Neural cell (in vitro differentiated cells): ENCODE data around the gene TIPARP. TPM values are rescaled to one million over a fixed set of nuclear protein-coding genes. Genes with fewer than 3 reads are reported as not detected.
"Not testable (repeated sequence)": the region's sequence is repeated elsewhere in the genome, so short reads cannot be mapped to it uniquely, and the experiment has no call there.

Experiments
- H2AFZ ChIP-seq: fragments of 200-600, 300-800 bp; sonication (generic), shearing (Covaris generic); 2 replicates; pipeline ENCODE4 v1.6.0; 2014; ENCODE audit warnings: low read depth, mild to moderate bottlenecking, antibody characterized with exemption, low read length, moderate library complexity
- H3F3A ChIP-seq: fragments of 200-600 bp; shearing (Covaris generic); 2 replicates; pipeline ENCODE4 v1.6.1; 2016; ENCODE audit warnings: mild to moderate bottlenecking, moderate library complexity, mixed read lengths, antibody characterized with exemption, low read length; ENCODE audit not compliant: insufficient read depth, poor library complexity, severe bottlenecking
- H3K27ac ChIP-seq: fragments of 200-600, 300-800 bp; sonication (generic), shearing (Covaris generic); 2 replicates; pipeline ENCODE4 v1.5.1; 2014; ENCODE audit warnings: mild to moderate bottlenecking, low read length, moderate library complexity
- H3K27me3 ChIP-seq: fragments of 300-800, 200-600 bp; sonication (generic), shearing (Covaris generic); 2 replicates; pipeline ENCODE4 v1.6.0; 2014; ENCODE audit warnings: mild to moderate bottlenecking, low read depth, low read length, moderate library complexity; ENCODE audit not compliant: insufficient read depth
- H3K36me3 ChIP-seq: fragments of 300-800, 200-600 bp; sonication (generic), shearing (Covaris generic); 2 replicates; pipeline ENCODE4 v1.5.1; 2014; ENCODE audit warnings: mild to moderate bottlenecking, antibody characterized with exemption, low read length, moderate library complexity; ENCODE audit not compliant: insufficient read depth
- H3K4me2 ChIP-seq: fragments of 300-800, 200-600 bp; sonication (generic), shearing (Covaris generic); 2 replicates; pipeline ENCODE4 v1.6.0; 2014; ENCODE audit warnings: mild to moderate bottlenecking, low read length
- H3K4me3 ChIP-seq: fragments of 300-800, 200-600 bp; sonication (generic), shearing (Covaris generic); 2 replicates; pipeline ENCODE4 v1.5.1; 2014; ENCODE audit warnings: mild to moderate bottlenecking, low read length, moderate library complexity
- H3K79me2 ChIP-seq: fragments of 200-600 bp; shearing (Covaris generic); replicated peaks from 2 replicates; pipeline ENCODE4 v1.6.0; 2014; ENCODE audit warnings: mild to moderate bottlenecking, low read length, moderate library complexity; ENCODE audit not compliant: insufficient read depth
- H3K9ac ChIP-seq: fragments of 300-800, 200-600 bp; sonication (generic), shearing (Covaris generic); 2 replicates; pipeline ENCODE4 v1.6.1; 2016; ENCODE audit warnings: mild to moderate bottlenecking, low read length, mixed read lengths
- H3K9me2 ChIP-seq: fragments of 200-600 bp; shearing (Covaris generic); 2 replicates; pipeline ENCODE4 v1.6.1; 2016; ENCODE audit warnings: mild to moderate bottlenecking, low read length, mixed read lengths; ENCODE audit not compliant: insufficient read depth
- H3K9me3 ChIP-seq: fragments of 200-600, 300-800 bp; sonication (generic), shearing (Covaris generic); 2 replicates; pipeline ENCODE4 v1.6.1; 2016; ENCODE audit warnings: mild to moderate bottlenecking, mixed run types, low read length, moderate library complexity, mixed read lengths
- H4K20me1 ChIP-seq: fragments of 200-600 bp; shearing (Covaris generic); 2 replicates; pipeline ENCODE4 v1.6.1; 2016; ENCODE audit warnings: mild to moderate bottlenecking, mixed run types; ENCODE audit not compliant: insufficient read depth
- CTCF ChIP-seq: fragments of 450-650 bp; IDR thresholded peaks from 2 replicates; pipeline ENCODE4 v1.5.1; 2014; ENCODE audit warnings: antibody characterized with exemption, mild to moderate bottlenecking, moderate library complexity; ENCODE audit not compliant: poor library complexity, severe bottlenecking
- EP300 ChIP-seq: fragments of 450-650 bp; conservative IDR thresholded peaks from 2 replicates; pipeline ENCODE4 v1.6.1; 2014; ENCODE audit warnings: antibody characterized with exemption, mild to moderate bottlenecking, moderate library complexity; ENCODE audit not compliant: poor library complexity, severe bottlenecking
- MXI1 ChIP-seq: fragments of 450-650 bp; conservative IDR thresholded peaks from 2 replicates; pipeline ENCODE4 v1.6.1; 2014; ENCODE audit warnings: antibody characterized with exemption, mild to moderate bottlenecking; ENCODE audit not compliant: poor library complexity, severe bottlenecking
- POLR2AphosphoS5 ChIP-seq: IDR thresholded peaks from 2 replicates; pipeline ENCODE4 v1.6.1; 2012
- RAD21 ChIP-seq: fragments of 450-650 bp; conservative IDR thresholded peaks from 2 replicates; pipeline ENCODE4 v1.6.1; 2014; ENCODE audit warnings: antibody characterized with exemption, mild to moderate bottlenecking, moderate library complexity
- REST ChIP-seq: IDR thresholded peaks from 2 replicates; pipeline ENCODE4 v1.6.1; 2012; ENCODE audit warnings: borderline replicate concordance
- SMC3 ChIP-seq: fragments of 450-650 bp; conservative IDR thresholded peaks from 2 replicates; pipeline ENCODE4 v1.6.1; 2014; ENCODE audit warnings: antibody characterized with exemption, mild to moderate bottlenecking, moderate library complexity; ENCODE audit not compliant: poor library complexity
- TAF1 ChIP-seq: IDR thresholded peaks from 2 replicates; pipeline ENCODE4 v1.6.1; 2012; ENCODE audit warnings: low read depth
- polyA plus RNA-seq: library from polyadenylated mRNA; depleted of rRNA; stranded (reverse); fragments of >200 nt; gene quantifications from 2 replicates; pipeline ENCODE4 v1.2.3, GENCODE V29; 2014

TIPARP gene
- polyA plus RNA-seq, 1 donor from 2014 or later, result 5.4 TPM

- H4K20me1 ChIP-seq, result no peaks in the 10 kb centered on the region
- H3K79me2 ChIP-seq, result no peaks in the 10 kb centered on the region
- no peak overlapping the region for H3K27ac ChIP-seq
- H3K36me3 ChIP-seq, result no peaks in the 10 kb centered on the region
- no peak overlapping the region for H3K9ac ChIP-seq
- no peaks in the 10 kb centered on the region for H3K9me2 ChIP-seq
- no peaks in the 10 kb centered on the region for H3K9me3 ChIP-seq
- TF ChIP-seq MXI1 (no peak), SMC3 (no peak), RAD21 (no peak), POLR2AphosphoS5 (no peak), REST (no peak), TAF1 (no peak), CTCF (no peak)
- no peak overlapping the region for H3K4me3 ChIP-seq
- H3K4me2 ChIP-seq, result no peak overlapping the region
- H2AFZ ChIP-seq, result no peak overlapping the region
- no peaks in the 10 kb centered on the region for H3F3A ChIP-seq
- no peaks in the 10 kb centered on the region for H3K27me3 ChIP-seq
These were observed 65.6 kb downstream of the TIPARP start for GRCh38 chr3:156739976-156740375.

GRCh38 chr3:156740581-156740980, 66.2 kb downstream of the TIPARP start:
- H3K27ac ChIP-seq, H3K4me3 ChIP-seq, H3K9me3 ChIP-seq, H3K36me3 ChIP-seq, H3K4me2 ChIP-seq, H3K9ac ChIP-seq, H3F3A ChIP-seq, H3K27me3 ChIP-seq, H3K79me2 ChIP-seq, H3K9me2 ChIP-seq, H2AFZ ChIP-seq, H4K20me1 ChIP-seq: not testable (repeated sequence)

- no peak overlapping the region for H3K27ac ChIP-seq
- peaks cover 2% of the 10 kb centered on the region for H3K9me3 ChIP-seq
- H3K4me3 ChIP-seq, result no peak overlapping the region
- H3K79me2 ChIP-seq, result no peaks in the 10 kb centered on the region
- no peak overlapping the region for H3K4me2 ChIP-seq
- no peaks in the 10 kb centered on the region for H4K20me1 ChIP-seq
- H3K9me2 ChIP-seq, result no peaks in the 10 kb centered on the region
- H3K36me3 ChIP-seq, result no peaks in the 10 kb centered on the region
- H3K27me3 ChIP-seq, result no peaks in the 10 kb centered on the region
- no peak overlapping the region for H2AFZ ChIP-seq
- no peaks in the 10 kb centered on the region for H3F3A ChIP-seq
- no peak overlapping the region for H3K9ac ChIP-seq
- TF ChIP-seq CTCF (no peak), MXI1 (no peak), EP300 (no peak)
These were observed 67.5 kb downstream of the TIPARP start for GRCh38 chr3:156741935-156742334.
